Spinal cord (tissue), 10 donors: ENCODE measurements around the gene CLEC17A. TPM values are rescaled to one million over a fixed set of nuclear protein-coding genes. Genes with fewer than 3 reads are reported as not detected.
"Not testable (repeated sequence)": the region's sequence is repeated elsewhere in the genome, so short reads cannot be mapped to it uniquely, and the experiment has no call there.

Experiments
- DNase-seq, 6 donors: peaks; one replicate each; pipeline versions ENCODE4 v3.0.0 to v3.0.0-alpha.2; 2013 to 2015; ENCODE audit warnings: low spot score in 6 of 6, low read depth in 4 of 6
- H3K27ac ChIP-seq: one replicate; pipeline ENCODE4 v1.5.1; 2013; ENCODE audit warnings: low read depth, low read length, control low read depth
- H3K27me3 ChIP-seq: one replicate; pipeline ENCODE4 v1.6.1; 2013; ENCODE audit warnings: low read length; ENCODE audit not compliant: control insufficient read depth, insufficient read depth
- H3K36me3 ChIP-seq: one replicate; pipeline ENCODE4 v1.6.1; 2013; ENCODE audit warnings: low read length; ENCODE audit not compliant: control insufficient read depth, insufficient read depth
- H3K4me1 ChIP-seq: one replicate; pipeline ENCODE4 v1.6.1; 2013; ENCODE audit warnings: low read length; ENCODE audit not compliant: control insufficient read depth, insufficient read depth
- H3K4me3 ChIP-seq: one replicate; pipeline ENCODE4 v1.5.1; 2013; ENCODE audit warnings: low read depth, low read length, control low read depth
- H3K9me3 ChIP-seq: one replicate; pipeline ENCODE4 v1.6.1; 2013; ENCODE audit warnings: low read length; ENCODE audit not compliant: control insufficient read depth, insufficient read depth
- WGBS: methylation state at CpG from one replicate; pipeline ENCODE4 v1.1.5; 2013; ENCODE audit warnings: missing lambda C conversion rate; ENCODE audit not compliant: insufficient coverage; 5-methylcytosine and 5-hydroxymethylcytosine counted together
- polyA plus RNA-seq, 2 donors: library from polyadenylated mRNA; unstranded; fragments of 120-200 nt; gene quantifications; one replicate each; pipeline ENCODE4 v1.2.1, GENCODE V29; 2013; ENCODE audit not compliant: insufficient read length in 2 of 2
- total RNA-seq, 2 donors: library from RNA; depleted of rRNA in 1 of 2; stranded (reverse); fragments of 120-200 nt in 1 of 2; fragments of >200 nt in 1 of 2; gene quantifications; one replicate each; pipeline versions ENCODE4 v1.2.3 to v1.2.4, GENCODE V29; 2013 to 2014
- donor health status: healthy.

The CLEC17A gene
- total and polyA plus RNA-seq, 4 donors, result 0.09 to 0.50 (median 0.16) TPM

DNA sequence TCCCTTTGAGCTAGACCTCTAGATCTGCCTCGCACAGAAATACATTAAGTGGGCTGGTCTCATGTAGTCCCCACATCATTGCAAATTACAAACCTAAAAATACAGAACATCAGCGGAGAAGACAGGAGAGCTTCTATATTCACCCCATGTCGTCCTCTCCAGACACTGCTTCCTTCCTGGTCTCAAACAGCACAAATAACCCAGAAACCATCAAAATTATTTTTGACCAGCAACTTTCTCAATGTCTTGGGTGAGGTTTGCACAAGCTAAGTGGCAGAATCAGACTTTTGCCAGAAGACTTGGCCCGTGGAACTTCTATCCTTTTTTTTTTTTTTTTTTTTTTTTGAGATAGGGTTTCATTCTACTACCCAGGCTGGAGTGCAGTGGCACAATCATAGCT is 28.2 kb downstream of the CLEC17A start:
- H3K9me3 ChIP-seq, result no peaks in the 10 kb centered on the region
- 60% methylated on average over 2 of the region's 4 CpGs for WGBS
- no peaks in the 10 kb centered on the region for H3K4me1 ChIP-seq
- H3K27ac ChIP-seq, result no peak overlapping the region
- no peak overlapping the region for H3K4me3 ChIP-seq
- H3K27me3 ChIP-seq, result no peaks in the 10 kb centered on the region
- DNase-seq, result no peak
- no peaks in the 10 kb centered on the region for H3K36me3 ChIP-seq

DNA sequence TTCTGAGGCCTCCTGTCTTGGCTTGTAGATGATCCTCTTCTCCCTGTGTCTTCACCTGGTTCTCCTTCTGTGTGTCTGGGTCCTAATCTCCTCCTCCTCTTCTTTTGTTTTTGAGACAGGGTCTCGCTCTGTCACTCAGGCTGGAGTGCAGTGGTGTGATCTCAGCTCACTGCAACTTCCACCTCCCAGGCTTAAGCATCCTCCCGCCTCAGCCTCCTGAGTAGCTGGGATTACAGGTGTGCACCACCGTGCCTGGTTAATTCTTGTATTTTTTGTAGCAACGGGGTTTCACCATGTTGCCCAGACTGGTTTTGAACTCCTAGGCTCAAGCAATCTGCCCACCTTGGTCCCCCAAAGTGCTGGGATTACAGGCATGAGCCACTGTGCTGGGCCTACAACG is 29.4 kb downstream of the CLEC17A start:
- H3K4me1 ChIP-seq, H3K36me3 ChIP-seq, H3K27ac ChIP-seq, H3K9me3 ChIP-seq, H3K4me3 ChIP-seq, DNase-seq, H3K27me3 ChIP-seq: not testable (repeated sequence)
- WGBS, result 87% methylated on average over 3 of the region's 5 CpGs

DNA sequence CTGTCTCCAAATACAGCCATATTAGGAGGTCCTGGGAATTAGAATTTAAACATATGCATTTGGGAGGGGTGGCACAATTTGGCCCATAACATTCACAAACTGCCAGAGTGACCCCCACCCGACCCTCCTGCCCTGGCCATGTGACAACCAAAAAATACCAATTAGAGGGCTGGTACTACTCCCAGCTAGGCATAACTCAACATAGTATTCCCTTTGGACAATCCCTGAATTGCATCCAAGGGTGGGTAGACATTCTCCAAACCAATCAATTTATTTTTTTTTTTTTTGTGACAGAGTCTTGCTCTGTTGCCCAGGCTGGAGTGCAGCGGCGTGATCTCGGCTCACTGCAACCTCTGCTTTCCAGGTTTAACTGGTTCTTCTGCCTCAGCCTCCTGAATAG is 29.8 kb downstream of the CLEC17A start:
- H3K4me3 ChIP-seq, result no peak overlapping the region
- H3K36me3 ChIP-seq, result no peaks in the 10 kb centered on the region
- H3K27ac ChIP-seq, result no peak overlapping the region
- H3K4me1 ChIP-seq, result no peaks in the 10 kb centered on the region
- no peaks in the 10 kb centered on the region for H3K9me3 ChIP-seq
- DNase-seq, result no peak
- H3K27me3 ChIP-seq, result no peaks in the 10 kb centered on the region
- 79% methylated on average over 2 of the region's 4 CpGs for WGBS

DNA sequence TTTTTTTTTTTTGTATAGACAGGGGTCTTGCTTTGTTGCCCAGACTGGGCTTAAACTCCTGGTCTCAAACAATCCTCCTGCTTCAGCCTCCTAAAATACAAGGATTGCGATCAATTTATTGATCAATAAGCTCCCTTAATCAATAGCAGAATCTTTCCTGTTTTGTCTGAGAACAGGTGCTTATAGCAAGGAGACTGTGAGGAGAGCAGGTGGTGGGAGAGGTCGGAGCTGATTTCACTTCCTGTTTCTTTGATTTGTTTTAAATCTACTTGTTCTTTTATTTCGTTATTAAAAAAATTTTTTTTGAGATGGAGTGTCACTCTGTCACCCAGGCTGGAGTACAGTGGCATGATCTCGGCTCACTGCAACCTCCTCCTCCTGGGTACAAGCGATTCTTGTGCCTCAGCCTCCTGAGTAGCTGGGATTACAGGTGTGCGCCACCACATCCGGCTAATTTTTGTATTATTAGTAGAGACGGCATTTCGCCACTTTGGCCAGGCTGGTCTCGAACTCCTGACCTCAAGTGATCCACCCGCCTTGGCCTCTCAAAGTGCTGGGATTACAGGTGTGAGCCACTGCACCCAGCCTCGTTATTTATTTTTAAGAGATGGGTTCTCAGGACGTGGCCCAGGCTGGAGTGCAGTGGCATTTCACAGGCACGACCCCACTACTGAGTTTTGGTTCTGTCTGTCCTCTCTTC is 30.7 kb downstream of the CLEC17A start:
- H3K27ac ChIP-seq, result not testable (repeated sequence)

DNA sequence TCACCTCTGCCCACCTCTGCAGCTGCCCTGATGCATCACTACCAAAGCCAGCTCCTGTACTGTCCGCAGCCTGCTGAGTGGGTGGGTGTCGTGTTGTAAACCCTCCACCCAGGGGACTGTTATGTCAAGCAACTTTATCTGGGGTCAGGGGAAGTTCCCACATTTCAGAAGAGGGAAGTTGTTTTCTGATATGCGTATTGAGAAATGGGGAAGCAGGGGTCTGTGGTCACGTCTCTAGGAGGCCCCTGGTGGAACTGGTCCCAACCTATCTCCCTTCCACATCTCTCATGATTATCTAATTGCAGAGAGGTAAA is 31.2 kb downstream of the CLEC17A start:
- no CpG with 5 or more reads among the region's 4 CpGs for WGBS
- no peaks in the 10 kb centered on the region for H3K9me3 ChIP-seq

More for the DNA sequence above, 30.7 kb downstream of the CLEC17A start:
- H3K4me1 ChIP-seq, H3K27me3 ChIP-seq, H3K4me3 ChIP-seq, DNase-seq, H3K36me3 ChIP-seq, H3K9me3 ChIP-seq: not testable (repeated sequence)
- 87% methylated on average over 11 of the region's 14 CpGs for WGBS

DNA sequence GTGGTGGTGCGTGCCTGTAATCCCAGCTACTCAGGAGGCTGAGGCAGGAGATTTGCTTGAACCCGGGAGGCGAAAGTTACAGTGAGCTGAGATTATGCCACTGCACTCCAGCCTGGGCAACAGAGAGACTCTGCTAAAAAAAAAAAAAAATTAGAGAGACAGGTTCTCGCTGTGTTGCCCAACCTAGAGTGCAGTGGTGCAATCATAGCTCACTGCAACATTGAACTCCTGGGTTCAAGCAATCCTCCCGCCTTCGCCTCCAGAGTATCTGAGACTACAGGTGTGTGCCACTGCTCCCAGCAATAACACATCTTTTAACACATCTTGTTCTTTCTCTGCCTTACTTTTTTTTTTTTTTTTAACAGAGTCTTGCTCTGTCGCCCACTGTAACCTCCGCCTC is 32.7 kb downstream of the CLEC17A start:
- H3K36me3 ChIP-seq, result no peaks in the 10 kb centered on the region
- H3K27me3 ChIP-seq, result no peaks in the 10 kb centered on the region
- DNase-seq, result no peak
- WGBS, result 92% methylated on average over 7 of the region's 8 CpGs
- H3K27ac ChIP-seq, result no peak overlapping the region
- no peak overlapping the region for H3K4me3 ChIP-seq
- H3K4me1 ChIP-seq, result no peaks in the 10 kb centered on the region
- H3K9me3 ChIP-seq, result no peaks in the 10 kb centered on the region

More for the DNA sequence above, 31.2 kb downstream of the CLEC17A start:
- H3K36me3 ChIP-seq, result no peaks in the 10 kb centered on the region
- H3K27me3 ChIP-seq, result no peaks in the 10 kb centered on the region
- no peak overlapping the region for H3K27ac ChIP-seq
- no peak for DNase-seq
- no peaks in the 10 kb centered on the region for H3K4me1 ChIP-seq
- no peak overlapping the region for H3K4me3 ChIP-seq

DNA sequence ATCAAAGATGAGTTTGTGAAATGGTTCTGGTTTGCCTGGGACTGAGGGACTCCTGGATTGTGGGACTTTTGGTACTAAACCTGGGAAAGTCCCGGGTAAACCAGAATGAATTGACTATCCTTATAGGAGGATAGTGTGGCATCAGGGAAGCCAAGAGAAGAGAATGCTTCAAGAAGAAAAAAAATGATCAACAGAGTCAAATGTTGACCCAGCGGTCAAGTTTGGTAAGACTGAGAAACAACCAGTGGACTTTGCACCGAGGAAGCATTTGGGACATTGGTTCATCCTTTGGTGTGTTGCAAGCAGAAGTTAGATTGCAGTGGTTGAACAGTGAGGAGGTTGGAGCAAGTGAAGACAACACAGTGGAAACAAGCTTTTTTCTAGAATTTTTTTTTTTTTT is 33.5 kb downstream of the CLEC17A start:
- Histone ChIP-seq H3K27me3 (no peaks in the 10 kb centered on the region), H3K9me3 (no peaks in the 10 kb centered on the region), H3K27ac (no peak overlapping the region), H3K36me3 (no peaks in the 10 kb centered on the region), H3K4me1 (no peaks in the 10 kb centered on the region), H3K4me3 (no peak overlapping the region)
- no peak for DNase-seq
- WGBS, result 91% methylated on average over 3 of the region's 3 CpGs

DNA sequence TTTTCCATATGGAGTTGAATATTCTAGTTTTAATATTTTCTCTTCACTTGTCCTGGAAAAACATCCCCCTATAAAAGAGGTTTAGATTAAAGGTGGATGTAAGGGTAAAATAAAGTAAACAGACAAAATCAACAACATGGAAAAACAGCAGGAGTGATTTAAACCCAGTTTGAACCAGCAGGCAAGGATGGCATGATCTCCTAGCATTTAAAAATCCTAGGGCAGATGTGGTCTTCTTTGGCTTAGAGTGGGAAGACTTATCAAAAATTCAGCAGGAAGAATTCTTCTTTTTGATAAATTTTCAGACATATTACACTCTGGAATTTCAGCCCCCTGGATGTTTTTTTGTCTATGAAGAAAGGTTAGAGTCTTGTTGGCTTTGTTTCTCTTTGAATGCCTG is 36.5 kb downstream of the CLEC17A start:
- Histone ChIP-seq H3K27ac (no peak overlapping the region), H3K36me3 (no peaks in the 10 kb centered on the region), H3K9me3 (no peaks in the 10 kb centered on the region), H3K4me1 (no peaks in the 10 kb centered on the region), H3K27me3 (no peaks in the 10 kb centered on the region), H3K4me3 (no peak overlapping the region)
- DNase-seq, result no peak

DNA sequence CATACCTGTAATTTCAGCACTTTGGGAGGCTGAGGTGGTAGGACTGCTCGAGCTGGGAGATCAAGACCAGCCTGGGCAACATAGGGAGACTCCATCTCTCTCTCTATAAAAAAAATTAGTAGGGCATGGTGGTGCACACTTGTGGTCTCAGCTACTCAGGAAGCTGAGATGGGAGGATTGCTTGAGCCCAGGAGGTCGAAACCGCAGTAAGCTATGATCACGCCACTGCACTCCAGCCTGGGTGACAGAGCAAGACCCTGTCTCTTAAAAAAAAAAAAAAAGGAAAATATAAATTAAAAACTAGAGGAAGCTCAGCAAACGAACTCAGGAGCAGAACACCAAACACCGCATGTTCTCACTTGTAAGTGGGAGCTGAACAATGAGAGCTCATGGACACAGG is 41.6 kb downstream of the CLEC17A start:
- H3K9me3 ChIP-seq, DNase-seq: not testable (repeated sequence)
- 87% methylated on average over 2 of the region's 6 CpGs for WGBS

DNA sequence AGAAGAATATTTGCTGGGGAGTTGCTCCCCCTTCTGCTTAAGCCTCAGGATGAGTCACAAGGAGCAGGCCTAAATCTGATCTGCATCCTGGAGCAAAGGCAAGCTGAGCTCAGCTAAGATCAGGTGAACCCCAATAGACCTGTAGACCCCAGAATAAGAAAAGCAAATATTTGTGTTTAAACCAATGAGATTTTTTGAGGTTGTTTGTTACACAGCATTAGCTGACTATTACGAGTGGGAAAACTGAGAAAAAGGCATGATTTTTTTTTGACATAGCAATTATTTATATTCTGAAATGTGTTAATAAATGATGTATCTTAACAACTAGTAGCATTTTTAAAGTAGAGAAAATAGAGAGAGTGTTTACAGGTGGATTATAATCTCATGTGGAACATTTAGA is 46.7 kb downstream of the CLEC17A start:
- Histone ChIP-seq H3K27me3 (no peaks in the 10 kb centered on the region), H3K4me3 (no peak overlapping the region), H3K9me3 (no peaks in the 10 kb centered on the region), H3K4me1 (no peaks in the 10 kb centered on the region), H3K36me3 (no peaks in the 10 kb centered on the region), H3K27ac (no peak overlapping the region)
- WGBS, result no CpG with 5 or more reads among the region's 1 CpG
- no peak for DNase-seq

More for the DNA sequence above, 41.6 kb downstream of the CLEC17A start:
- not testable (repeated sequence) for H3K4me3 ChIP-seq, H3K27me3 ChIP-seq, H3K27ac ChIP-seq, H3K36me3 ChIP-seq, H3K4me1 ChIP-seq
